Measurements from ENCODE around the gene STXBP5. TPM values are rescaled to one million over a fixed set of nuclear protein-coding genes. Genes with fewer than 3 reads are reported as not detected.
A peak's percentile ranks its signal among the peaks of the same experiment; 100 is the strongest.

The STXBP5 gene
- total and polyA plus RNA-seq, 2 of the 4 experiments (the other 2 are of a cell fraction) = 13.2 to 46.4 TPM

- Histone ChIP-seq H3K18ac (ENCODE audit: low read depth, low read length) (peak overlapping the region; percentile 61), H2AK5ac (ENCODE audit: low read depth, low read length) (no peak overlapping the region), H3K79me1 (ENCODE audit: low read depth in 1 of 2, low read length in 2 of 2) (peaks cover 0 to 3% of the 10 kb centered on the region in 2 experiments; a peak in 1 of 4 replicates), H3K9me3 (ENCODE audit: control insufficient read depth, insufficient read depth, low read length) (no peaks in the 10 kb centered on the region), H3K14ac (replicated peaks; ENCODE audit: low read depth, low read length) (no peak overlapping the region), H4K5ac (ENCODE audit: low read depth, low read length) (peak overlapping the region; percentile 46; the same call in 1 of the 2 replicates), H3K4ac (ENCODE audit: low read depth, low read length) (peak overlapping the region; percentile 71), H3K36me3 (ENCODE audit: control insufficient read depth, insufficient read depth, low read length) (no peaks in the 10 kb centered on the region), H3K9ac (ENCODE audit: low read depth, low read length) (0 out of 2 replicates have a peak overlapping the region, but pooled peaks have one; percentile 46), H2BK120ac (ENCODE audit: low read depth, low read length) (peak overlapping the region; percentile 89), H3K4me3 (ENCODE audit: insufficient read depth, low read depth, low read length) (no peak overlapping the region), H3K23ac (ENCODE audit: low read depth, low read length) (no peak overlapping the region; the same call in 1 of the 2 replicates), H3K56ac (ENCODE audit: extremely low read depth, insufficient read depth, low read length) (peak overlapping the region; percentile 36; the same call in 1 of the 2 replicates), H2AFZ (replicated peaks; ENCODE audit: low read length, poor library complexity) (no peak overlapping the region), H2AK9ac (replicated peaks; ENCODE audit: low read depth, low read length, poor library complexity) (no peak overlapping the region), H3K9me1 (ENCODE audit: insufficient read depth, low read length) (no peaks in the 10 kb centered on the region; the same call in 1 of the 2 replicates), H2BK20ac (ENCODE audit: low read depth, low read length) (peak overlapping the region; percentile 95; the same call in 1 of the 2 replicates), H4K91ac (ENCODE audit: insufficient read depth, low read depth, low read length) (peak overlapping the region; percentile 72; the same call in 1 of the 2 replicates), H4K20me1 (ENCODE audit: insufficient read depth, low read length) (no peaks in the 10 kb centered on the region), H2BK15ac (ENCODE audit: low read depth, low read length) (0 out of 3 replicates have a peak overlapping the region, but pooled peaks have one; percentile 77), H3K27me3 (ENCODE audit: control insufficient read depth, insufficient read depth, low read length) (no peaks in the 10 kb centered on the region), H2BK5ac (ENCODE audit: low read depth, low read length, poor library complexity, severe bottlenecking) (peak overlapping the region; percentile 98), H3K4me1 (ENCODE audit: control insufficient read depth, insufficient read depth, low read length) (peaks cover 12% of the 10 kb centered on the region), H3K27ac (ENCODE audit: insufficient read depth, low read length) (peak overlapping the region; percentile 98), H3K4me2 (ENCODE audit: low read depth, low read length) (no peak overlapping the region), H4K8ac (ENCODE audit: low read depth in 2 of 2, low read length in 2 of 2) (peak overlapping the region; percentile 78 to 80)
- in situ Hi-C loops (cut with MboI; ENCODE audit: low sequenced_read_pairs) (no loop called here), intact Hi-C loops (cut with micrococcal nuclease) (no loop called here), dilution Hi-C loops (cut with HindIII; ENCODE audit: low sequenced_read_pairs, unreplicated experiment) (no loop called here)
- ChIA-PET POLR2A (ENCODE audit: unreplicated experiment) (interaction anchor here (1.0 kb wide), 1 partner anchor 12 kb away, joined by 3 read pairs; no protein-coding TSS in a partner anchor), CTCF (interaction anchor here (0.7 to 1.8 kb wide), 3 partner anchors 11 to 61 kb away, joined by 3 to 5 read pairs (median 3); no protein-coding TSS in a partner anchor)
- no CpG with 5 or more reads among the region's 1 CpG for WGBS, 2 experiments (ENCODE audit: extremely low coverage in 2 of 2, insufficient read length in 1 of 2)
- ATAC-seq (ENCODE audit: low read depth) = peak; percentile 91
- TF ChIP-seq BHLHE40 (IDR thresholded peaks at IDR 0.05; ENCODE audit: low read depth, low read length) (no peak), MAZ (IDR thresholded peaks at IDR 0.05; ENCODE audit: borderline replicate concordance, low read depth, low read length) (peak; percentile 79), RCOR1 (IDR thresholded peaks at IDR 0.05; ENCODE audit: insufficient replicate concordance, low read length) (no peak), FOS (IDR thresholded peaks at IDR 0.05; ENCODE audit: low read depth, low read length) (peak; percentile 79), RAD21 (IDR thresholded peaks at IDR 0.05; ENCODE audit: low read length) (no peak; the same call in 1 of the 2 replicates), NFE2L2 (IDR thresholded peaks at IDR 0.05; ENCODE audit: low read depth, low read length) (no peak), CHD1 (IDR thresholded peaks at IDR 0.05; ENCODE audit: low read depth, low read length) (no peak), CEBPB (IDR thresholded peaks at IDR 0.05; ENCODE audit: low read depth, low read length) (peak; percentile 98), MAFK (IDR thresholded peaks at IDR 0.05; ENCODE audit: low read depth, low read length) (no peak), MXI1 (IDR thresholded peaks at IDR 0.05; ENCODE audit: borderline replicate concordance, low read depth, low read length) (no peak), RFX5 (IDR thresholded peaks at IDR 0.05; ENCODE audit: low read depth, low read length) (no peak), SMC3 (IDR thresholded peaks at IDR 0.05; ENCODE audit: low read depth, low read length) (no peak), POLR2A (IDR thresholded peaks at IDR 0.05; ENCODE audit: low read depth, low read length) (no peak)
- TF ChIP-seq, protein P1, sequence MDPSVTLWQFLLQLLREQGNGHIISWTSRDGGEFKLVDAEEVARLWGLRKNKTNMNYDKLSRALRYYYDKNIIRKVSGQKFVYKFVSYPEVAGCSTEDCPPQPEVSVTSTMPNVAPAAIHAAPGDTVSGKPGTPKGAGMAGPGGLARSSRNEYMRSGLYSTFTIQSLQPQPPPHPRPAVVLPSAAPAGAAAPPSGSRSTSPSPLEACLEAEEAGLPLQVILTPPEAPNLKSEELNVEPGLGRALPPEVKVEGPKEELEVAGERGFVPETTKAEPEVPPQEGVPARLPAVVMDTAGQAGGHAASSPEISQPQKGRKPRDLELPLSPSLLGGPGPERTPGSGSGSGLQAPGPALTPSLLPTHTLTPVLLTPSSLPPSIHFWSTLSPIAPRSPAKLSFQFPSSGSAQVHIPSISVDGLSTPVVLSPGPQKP (IDR thresholded peaks at IDR 0.05; ENCODE audit: borderline replicate concordance, low read depth, low read length) = no peak
- TF ChIP-seq, protein P2, sequence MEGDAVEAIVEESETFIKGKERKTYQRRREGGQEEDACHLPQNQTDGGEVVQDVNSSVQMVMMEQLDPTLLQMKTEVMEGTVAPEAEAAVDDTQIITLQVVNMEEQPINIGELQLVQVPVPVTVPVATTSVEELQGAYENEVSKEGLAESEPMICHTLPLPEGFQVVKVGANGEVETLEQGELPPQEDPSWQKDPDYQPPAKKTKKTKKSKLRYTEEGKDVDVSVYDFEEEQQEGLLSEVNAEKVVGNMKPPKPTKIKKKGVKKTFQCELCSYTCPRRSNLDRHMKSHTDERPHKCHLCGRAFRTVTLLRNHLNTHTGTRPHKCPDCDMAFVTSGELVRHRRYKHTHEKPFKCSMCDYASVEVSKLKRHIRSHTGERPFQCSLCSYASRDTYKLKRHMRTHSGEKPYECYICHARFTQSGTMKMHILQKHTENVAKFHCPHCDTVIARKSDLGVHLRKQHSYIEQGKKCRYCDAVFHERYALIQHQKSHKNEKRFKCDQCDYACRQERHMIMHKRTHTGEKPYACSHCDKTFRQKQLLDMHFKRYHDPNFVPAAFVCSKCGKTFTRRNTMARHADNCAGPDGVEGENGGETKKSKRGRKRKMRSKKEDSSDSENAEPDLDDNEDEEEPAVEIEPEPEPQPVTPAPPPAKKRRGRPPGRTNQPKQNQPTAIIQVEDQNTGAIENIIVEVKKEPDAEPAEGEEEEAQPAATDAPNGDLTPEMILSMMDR (conservative IDR thresholded peaks at IDR 0.05; ENCODE audit: low read depth, low read length) = no peak
- TF ChIP-seq, protein P3, sequence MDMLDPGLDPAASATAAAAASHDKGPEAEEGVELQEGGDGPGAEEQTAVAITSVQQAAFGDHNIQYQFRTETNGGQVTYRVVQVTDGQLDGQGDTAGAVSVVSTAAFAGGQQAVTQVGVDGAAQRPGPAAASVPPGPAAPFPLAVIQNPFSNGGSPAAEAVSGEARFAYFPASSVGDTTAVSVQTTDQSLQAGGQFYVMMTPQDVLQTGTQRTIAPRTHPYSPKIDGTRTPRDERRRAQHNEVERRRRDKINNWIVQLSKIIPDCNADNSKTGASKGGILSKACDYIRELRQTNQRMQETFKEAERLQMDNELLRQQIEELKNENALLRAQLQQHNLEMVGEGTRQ (IDR thresholded peaks at IDR 0.05; ENCODE audit: low read depth, low read length) = no peak
- no TSS peak for BruUV-seq (replicated peaks)
- DNase-seq = peak; percentile 95
Observed at GRCh38 chr6:147170269-147170668, 33.9 kb upstream of the STXBP5 start.

Data from IMR-90 (cell line).